Stimulated activated naive CD4-positive, alpha-beta T cell treated with Interleukin-2 at 50 U/mL for 16 hours (primary cell): ENCODE data around the gene TEX53.

Experiments
- DNase-seq: peaks from one replicate; lab custom pipeline; 2025; lab: John Stamatoyannopoulos, UW

The TEX53 gene

DNA sequence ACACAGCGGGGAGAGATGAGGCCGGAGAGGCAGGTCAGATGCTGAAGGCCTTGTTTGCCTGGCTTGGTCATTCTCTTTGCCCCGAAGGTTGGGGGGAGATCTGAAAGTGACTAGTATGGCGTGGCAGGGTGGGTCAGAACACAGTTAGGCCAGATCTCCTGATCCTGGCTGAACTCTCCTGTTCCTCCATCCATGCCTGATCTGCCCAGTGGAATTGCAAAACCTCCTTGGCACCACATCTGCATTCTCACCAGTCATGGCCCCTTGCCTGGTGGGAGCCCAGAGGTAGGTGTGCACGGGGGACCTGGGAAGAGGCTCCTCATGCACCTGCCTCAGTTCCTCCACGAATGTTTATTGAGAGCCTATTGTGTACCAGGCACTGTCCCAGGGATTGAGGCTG lies 23.2 kb downstream of the TEX53 start:
- no peak for DNase-seq

DNA sequence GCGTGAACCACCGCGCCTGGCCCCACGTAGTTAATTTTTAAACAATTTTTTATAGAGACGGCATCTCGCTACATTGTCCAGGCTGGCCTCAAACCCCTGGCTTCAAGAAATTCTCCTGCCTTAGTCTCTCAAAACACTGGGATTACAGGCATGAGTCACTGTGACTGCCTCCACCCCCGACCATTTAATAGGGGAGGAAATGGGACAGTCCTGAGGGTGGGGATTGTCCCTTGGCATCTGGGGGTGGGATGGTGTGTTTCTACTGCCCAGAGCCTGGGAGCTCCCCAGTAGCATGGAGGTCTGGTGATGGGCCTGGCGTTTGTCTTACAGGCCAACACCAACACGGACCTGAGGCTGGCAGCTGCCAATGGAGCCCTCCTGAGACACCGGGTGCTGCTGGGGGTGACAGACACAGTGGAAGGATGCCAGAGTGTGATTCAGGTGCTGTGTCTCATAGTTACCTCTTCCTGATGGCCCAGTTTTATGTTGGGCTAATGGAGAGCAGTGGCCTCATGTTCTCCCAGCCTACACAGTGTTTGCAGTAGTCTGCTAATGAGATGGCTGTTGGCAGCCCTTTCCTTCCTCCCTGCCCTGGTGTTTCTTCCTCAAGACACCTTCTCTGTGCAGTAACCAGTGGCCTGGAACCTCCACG lies 24.0 kb downstream of the TEX53 start:
- no peak for DNase-seq

DNA sequence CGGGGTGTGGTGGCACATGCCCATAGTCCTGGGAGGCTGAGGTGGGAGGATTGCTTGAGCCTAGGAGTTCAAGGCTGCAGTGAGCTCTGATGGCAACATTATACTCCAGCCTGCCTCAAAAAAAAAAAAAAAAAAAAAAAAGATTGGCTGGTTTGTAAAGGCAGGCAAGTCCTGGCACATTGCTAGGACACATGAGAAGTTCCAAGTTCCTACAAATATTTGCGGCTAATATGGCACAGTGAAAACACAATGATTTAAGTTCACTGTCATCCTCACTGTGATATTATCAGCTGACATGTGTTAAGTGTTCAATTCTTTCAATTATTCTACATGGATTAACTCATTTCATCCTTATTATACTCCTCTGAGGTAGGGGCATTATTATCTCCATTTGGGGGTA lies 26.4 kb downstream of the TEX53 start:
- no peak for DNase-seq

DNA sequence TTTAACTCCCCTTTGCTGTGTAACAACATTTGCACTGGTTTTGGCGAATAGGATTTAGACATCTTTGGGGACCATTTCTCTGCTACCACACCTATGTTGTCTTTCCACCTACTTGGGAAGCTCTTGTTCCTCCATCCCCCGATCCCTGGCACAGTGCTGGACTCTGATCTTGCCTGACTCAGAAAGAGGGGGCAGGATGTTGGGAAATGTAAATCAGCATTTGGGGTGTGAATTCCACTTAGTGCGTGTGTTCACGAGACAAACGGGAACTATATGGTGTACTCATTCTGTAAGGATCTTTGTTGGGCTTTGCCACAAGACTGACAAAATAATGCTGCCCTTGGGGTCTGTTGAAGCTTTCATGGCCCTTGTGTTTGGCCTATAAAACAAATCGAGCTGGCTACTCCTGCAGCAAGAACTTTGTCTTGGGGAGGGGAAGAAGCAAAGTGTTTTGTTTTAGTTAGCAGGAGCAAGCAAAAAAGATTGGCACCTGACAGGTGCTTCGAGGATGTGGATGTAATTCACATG lies 28.0 kb downstream of the TEX53 start:
- DNase-seq = no peak

DNA sequence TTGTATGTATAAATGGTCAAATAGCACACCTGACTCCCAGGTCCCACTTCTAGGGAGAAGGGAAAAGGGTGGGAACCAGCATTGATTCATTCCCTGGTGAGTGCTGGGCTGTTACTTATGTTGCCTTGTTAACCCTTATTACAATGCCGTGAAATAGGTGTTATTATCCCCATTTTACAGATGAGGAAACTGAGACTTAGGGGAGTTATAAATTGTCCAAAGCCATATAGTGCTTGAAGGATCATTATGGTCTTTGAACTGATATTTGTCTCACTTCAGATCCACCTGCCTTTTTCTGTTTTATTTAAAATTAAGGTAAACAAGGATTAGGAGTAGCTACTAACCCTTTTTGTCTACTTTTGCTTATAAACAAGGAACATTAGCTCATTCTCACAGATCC lies 30.1 kb downstream of the TEX53 start:
- no peak for DNase-seq

DNA sequence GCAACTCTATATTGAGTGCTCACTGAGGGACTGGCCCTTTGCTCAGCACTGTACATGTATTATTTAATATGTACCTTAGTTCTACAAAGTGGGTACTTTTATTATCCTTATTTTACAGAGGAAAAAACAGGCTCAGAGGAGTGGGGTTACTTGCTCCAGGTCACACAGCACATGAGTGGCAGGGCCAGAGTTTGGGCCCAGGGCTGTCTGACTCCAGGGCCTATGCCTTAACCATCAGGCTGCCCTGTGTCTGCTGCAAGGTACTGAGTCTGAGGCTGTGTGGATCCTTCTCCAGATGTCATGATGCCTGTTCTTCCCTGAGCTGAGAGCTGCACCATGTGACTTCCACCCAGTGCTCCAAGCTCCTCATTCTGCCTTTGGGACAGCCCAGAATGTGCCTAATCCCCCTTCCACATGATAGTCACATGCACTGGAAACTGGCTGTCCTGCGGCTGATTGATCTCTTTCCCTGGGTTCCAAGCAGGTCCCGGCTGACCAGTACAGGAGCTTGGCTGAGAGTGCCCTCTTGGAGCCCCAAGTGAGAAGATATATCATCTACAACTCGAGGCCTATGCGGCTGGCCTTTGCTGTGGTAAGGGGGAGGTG lies 31.1 kb downstream of the TEX53 start:
- DNase-seq = no peak

DNA sequence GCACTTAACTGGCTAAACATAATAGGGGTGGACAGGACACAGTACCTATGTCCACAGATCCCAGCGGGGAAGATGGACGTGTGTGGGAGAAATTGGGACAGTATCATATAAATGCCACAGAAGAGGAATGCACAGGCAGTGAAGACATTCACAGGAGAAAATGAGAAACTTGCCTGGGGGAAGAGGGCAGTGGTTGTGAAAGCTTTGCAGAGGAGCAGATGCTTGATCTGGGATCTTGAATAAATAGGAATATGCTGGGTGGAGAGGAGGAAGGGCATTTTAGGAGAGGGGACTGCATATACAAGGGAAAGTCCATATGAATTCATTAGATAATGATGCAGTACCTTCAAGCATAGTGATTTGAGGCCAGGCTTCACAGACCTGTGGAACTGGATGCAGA lies 32.9 kb downstream of the TEX53 start:
- no peak for DNase-seq

DNA sequence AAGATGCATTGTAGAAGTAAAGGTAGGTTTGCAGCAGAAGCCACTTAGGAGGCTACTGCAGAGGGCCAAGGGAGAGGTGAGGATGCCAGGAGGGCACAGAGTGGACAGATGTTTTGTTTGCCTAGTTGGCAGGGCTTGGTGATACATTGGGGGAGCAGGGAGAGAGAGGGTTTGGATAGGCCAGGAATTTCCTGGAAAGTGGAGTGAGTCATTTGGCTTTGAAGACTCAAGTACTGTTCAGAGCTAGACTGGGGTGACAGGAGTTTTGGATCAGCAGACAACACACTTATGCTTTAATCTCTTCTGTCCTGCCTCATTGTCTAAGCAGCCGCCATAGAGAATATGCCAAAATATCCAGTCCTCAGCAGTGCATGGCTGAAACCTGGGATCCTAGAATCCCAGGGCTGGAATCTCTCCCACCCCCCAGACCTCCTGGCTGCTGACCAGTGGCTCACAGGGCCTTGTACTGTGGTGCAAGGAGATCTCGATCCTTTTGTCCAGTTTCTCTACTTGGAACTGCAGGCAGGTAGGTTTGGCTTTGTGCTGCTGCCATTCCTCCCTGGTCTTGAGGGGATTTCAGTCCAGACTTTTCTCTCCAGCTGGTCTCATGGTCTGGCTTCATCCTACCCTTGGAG lies 35.5 kb downstream of the TEX53 start:
- no peak for DNase-seq

DNA sequence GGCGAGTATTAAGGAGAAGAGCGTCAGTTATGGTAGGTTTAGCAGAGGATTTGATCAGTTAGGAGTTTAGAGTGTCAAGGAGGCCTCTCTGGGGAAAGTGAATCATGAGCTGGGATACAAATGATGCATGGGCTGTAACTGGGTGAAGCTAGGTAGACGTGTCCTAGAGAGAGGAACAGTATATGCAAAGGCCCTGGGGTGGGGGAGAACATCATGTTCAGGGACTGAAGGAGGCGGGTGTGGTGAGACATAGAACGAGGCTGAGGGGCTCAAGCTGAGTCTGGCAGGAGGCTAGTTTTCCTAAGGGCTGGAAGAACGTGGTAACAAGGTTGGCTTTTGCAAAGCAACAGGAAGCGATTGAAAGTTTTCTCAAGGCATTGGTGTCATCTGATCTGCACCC lies 36.0 kb downstream of the TEX53 start:
- DNase-seq = no peak

DNA sequence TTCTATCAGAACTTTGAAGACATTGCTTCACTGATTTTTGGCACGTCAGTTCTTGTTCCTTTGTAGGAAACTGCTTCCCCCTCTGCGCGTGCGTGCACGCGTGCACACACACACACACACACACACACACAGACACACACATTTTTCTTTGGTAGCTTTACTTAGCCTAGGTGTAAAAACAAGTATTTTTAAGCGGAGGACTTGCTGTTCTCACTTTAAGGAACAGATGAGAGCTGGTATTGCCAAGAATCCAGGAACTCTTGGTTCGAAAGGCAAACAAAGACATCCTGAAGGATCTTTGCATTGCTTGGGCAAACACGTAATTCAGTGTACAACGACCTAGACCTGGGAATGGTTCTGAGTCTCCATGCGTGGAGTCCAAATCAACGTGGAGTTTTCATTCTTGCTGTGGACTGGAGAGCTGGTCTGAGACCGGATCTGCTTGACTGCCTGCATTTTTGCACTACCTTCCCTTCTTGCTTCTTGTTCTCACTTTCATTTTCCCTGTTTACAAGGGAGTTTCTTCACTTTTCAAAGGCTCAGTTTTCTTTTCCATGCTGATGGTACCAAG lies 38.3 kb downstream of the TEX53 start:
- DNase-seq = no peak

DNA sequence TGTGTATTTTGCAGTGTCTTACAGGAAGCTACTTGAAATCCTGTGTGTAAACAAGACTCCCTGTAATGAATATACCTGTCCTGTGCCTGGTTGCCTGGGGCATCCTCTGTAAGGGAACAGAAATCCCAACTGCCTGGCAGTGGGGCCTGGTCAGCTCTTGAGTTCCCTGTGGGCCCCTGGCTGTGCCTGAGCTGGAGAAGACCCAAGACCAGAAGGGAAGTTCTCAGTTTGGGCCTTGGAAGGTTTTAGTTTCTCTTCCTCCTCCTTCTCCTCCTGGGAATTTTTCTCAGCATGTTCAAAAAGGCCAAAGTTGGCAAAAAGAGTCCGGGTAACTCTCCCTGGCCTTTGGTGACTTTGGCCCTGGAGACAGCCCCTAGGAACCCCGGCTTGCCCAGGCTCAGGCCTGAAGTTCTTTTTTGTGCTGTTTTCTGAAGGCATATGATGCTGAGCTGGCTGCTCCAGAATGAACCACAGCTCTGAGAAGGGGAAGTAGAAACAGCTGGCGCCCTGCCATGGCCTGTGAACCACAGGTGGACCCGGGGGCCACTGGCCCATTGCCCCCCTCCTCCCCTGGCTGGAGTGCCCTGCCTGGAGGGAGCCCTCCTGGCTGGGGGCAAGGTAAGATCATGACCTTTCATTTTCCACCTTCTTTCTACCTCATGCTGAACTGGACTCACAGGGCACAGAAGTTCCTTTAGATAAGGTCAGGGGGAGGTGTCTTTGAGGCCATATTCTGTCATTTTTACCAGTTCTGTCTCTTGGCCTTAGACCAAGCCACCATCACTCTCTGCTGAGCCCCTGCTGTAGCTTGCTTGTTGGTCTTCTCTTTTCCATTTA lies 40.7 kb downstream of the TEX53 start:
- no peak for DNase-seq

DNA sequence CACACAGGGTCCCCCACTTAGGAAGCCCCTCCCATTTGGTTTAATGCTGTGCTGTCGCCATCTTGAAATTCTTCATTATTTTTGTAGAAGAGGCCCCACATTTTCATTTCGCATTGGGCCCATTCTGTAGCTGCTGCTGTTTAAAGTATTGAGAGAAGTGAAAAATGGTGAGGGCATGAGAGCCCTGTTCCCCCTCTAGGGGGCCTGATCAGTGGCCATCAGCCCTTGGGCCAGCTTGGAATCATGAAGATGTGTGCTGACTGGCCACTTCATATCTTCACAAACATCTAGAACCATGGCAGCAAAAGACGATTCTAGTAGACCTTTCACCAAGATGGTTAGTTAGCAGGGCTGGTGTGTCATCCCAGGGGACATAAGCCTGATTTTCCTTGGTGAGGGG lies 43.2 kb downstream of the TEX53 start:
- no peak for DNase-seq

DNA sequence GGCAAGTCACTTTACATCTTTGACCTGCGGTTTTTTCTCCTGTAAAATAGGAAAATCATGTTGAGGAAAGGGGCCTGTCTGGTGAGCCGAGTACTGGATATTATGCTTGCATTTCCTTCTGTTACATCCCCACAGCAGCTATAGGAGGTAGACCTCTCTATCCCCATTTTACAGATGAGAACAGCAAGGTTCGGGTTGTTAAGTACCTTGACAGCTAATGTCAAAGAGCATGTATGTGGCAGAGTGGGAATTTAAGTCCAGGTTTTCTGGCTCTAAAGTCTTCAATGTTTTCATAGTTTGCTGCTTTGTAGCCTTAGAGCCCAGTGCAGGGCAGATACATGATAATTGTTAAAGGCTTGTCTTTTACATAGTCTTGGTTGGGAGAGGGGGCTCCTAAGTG lies 43.7 kb downstream of the TEX53 start:
- no peak for DNase-seq

DNA sequence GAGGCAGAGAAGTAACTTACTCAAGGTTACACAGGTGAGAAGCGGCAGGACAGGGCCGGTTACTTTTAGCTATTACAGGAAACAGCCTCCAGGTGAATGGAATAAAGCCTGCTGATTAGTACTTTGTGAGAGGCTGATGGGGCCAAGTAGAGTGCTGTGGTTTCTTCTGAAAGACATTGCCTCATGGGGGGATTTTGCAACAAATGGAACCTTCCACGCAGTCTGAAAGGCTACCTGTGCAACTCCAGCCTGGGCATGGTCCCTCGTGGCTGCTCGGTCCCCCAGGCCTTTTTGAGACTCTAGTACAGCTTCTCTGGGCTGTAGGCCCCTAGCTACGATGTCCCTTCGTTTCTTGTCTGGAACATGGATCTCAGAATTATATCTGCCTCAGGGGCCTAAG lies 44.5 kb downstream of the TEX53 start:
- no peak for DNase-seq

DNA sequence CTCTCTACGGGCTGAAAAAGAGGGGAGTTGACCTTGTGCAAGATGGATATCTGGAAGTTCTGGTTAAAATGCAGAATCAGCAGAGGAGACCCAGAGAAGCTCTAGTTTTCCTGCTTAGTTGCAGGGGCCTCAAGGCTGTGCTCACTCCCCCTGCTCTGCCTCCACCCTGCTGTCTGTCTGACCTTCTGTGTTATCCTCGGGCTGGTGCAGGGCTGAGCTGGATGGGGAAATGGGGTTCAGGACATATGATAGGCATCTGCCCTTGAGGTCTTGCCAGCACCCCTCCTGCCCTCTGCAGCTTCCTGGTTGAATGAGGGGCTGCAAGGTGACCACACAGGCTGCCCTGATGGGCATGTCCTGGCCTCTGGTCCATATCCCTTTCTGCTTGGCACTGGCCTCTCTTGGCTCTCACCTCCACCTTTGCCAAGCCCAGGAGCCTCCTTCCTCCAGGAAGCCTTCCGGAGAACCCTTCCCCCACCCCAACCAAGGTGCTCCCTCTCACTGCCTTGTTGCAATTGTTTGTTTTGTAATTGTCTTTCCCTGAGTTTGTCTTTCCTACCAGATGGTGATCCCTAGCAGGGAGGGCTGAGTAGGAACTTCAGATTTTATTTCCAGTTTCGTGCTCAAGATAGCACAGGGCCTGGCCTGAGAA lies 45.2 kb downstream of the TEX53 start:
- DNase-seq = no peak

DNA sequence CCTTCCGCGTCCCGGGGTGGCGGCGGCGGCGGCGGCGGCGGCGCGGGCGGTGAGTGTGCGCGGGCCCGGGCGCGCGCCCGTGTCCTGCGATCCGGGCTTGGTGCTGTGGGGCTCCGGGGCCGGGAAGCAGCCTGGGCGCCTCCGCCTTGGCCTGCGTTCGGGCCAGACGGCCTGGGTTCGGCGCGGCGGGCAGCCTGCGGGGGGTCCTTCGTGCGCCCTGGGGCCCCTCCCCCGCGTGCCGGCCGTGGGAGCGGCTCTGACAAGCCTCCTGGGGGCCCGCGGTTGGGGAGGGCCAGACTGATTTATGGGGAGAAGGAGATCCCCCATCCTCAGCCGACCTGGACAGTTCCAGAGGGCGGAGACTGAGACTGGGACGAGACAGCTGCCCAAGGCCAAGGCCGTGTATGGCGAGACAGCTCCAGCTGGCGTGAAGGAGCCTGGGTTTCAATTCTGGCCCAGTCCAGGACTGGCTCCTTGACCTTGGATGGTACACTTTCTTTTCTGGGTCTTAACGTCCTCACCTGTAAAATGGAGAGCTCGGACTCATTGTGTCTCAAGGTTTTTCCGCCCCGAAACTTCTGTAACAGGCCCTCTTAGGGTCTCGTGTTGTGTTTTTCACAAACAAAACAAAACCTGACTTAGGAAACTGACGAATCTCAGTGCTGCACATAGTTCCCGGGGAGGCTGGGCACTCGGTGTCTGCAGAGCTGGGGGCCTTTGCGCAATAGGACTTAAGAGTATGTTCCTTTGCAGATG lies 45.9 kb downstream of the TEX53 start:
- peak; percentile 54 for DNase-seq

DNA sequence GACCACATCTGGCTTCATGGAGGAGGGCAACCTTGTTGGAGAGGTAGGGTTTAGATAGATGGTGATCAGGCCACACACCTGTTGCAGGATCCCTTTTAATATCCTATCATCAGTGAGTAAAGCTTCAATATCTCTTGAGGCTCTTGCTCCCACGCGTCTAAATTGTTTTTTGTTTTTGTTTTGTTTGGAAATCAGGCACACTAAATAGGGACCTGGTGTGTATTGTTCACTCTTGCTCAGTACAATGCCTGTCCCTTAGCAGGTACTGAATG lies 49.1 kb downstream of the TEX53 start:
- DNase-seq = no peak

DNA sequence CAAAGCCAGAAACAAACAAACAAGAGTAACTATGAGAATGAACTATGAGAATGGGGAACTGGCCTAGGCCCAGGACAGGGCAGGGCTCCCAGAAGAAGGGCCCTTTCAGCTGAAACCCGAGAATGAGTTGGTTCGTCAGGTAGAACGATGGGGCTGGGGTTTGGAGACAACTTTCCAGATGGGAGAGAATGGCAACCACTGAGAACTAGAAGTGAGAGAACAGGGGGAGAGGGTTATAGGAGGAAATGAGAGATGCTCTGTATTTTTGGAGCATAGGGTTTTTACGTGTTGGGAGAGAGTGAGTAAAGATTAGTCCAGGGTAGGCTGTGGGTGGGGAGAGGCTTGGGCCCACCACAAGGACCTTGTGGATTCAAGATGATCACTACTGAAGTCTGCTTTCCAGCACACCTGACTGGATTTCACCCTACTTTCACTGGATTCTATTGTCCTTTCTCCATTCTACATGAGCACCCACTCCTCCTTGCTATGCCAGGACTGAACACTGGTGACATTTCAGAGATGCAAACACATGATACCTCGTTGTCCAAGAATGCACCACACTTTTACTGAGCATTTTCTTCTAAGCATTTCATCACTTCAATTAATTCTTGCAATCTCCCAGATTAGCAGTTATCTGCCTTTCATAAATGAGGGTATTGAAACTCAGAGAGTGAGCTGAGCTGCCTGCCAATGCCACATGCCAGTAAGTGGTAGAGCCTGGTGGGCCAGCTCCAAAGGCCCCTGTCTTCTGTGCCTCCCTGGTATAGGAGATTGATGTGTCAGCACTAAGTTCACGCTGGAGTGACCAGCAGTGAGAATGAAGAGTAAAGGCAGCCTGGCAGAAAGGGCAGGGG lies 49.7 kb downstream of the TEX53 start:
- DNase-seq = no peak

DNA sequence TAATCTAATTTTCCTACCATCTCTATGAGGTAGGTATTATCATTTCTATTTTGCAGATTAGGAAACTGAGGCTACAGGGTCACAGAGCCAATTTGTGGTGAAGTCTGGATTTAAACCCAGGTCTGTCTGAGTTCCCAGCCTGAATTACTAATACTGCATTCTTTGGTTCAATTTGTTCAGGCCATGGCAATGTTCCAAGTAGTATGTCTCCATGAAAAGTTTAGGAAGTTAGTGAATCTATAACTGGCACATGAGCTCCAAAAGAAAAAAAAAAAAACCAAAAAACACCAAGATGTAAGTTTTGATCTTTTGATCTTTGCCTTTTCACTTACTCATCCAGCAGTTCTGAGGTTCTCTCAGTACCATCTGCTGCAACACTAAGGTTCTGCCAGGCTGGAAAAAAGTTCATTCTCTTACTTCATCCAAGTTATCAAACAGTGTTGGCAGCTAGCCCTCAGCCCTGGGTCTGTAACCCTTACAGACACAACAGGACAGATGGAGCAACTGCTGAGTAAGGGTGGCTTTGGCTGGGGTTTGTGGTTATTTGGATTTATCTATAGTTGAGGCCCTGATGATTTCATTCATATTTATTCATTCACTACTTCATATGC lies 50.9 kb downstream of the TEX53 start:
- DNase-seq = no peak
